ENCODE results near the gene CD40.

DNA sequence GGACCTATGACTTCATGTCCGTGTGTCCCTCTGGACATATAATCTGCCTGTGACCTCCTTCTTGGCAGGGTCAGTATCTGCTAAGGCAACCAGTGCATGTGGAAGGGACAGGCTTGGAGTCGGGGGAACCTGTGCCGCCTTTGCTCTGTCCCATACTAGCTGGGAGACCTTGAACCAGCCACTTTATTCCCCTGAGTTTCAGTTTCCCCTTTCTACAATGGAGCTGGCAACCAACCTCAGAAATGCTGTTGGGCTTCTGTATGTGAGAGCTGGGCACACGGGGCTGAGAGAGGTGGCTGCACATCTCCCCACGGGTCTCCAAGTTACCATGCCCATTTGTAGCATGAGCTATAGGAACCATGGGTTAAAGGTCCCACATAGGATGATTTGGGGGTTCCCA is 53.8 kb downstream of the CD40 start:
- TF ChIP-seq, protein P1, sequence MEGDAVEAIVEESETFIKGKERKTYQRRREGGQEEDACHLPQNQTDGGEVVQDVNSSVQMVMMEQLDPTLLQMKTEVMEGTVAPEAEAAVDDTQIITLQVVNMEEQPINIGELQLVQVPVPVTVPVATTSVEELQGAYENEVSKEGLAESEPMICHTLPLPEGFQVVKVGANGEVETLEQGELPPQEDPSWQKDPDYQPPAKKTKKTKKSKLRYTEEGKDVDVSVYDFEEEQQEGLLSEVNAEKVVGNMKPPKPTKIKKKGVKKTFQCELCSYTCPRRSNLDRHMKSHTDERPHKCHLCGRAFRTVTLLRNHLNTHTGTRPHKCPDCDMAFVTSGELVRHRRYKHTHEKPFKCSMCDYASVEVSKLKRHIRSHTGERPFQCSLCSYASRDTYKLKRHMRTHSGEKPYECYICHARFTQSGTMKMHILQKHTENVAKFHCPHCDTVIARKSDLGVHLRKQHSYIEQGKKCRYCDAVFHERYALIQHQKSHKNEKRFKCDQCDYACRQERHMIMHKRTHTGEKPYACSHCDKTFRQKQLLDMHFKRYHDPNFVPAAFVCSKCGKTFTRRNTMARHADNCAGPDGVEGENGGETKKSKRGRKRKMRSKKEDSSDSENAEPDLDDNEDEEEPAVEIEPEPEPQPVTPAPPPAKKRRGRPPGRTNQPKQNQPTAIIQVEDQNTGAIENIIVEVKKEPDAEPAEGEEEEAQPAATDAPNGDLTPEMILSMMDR (conservative IDR thresholded peaks at IDR 0.05 in 1 of 2, IDR thresholded peaks at IDR 0.05 in 1 of 2; ENCODE audit: extremely low read depth in 1 of 2, insufficient read depth in 1 of 2, low read depth in 1 of 2, low read length in 2 of 2): no peak
- no peak for TF ChIP-seq EZH2 (IDR thresholded peaks at IDR 0.05; ENCODE audit: borderline replicate concordance, low read length)

Data from mammary epithelial cell (primary cell).